ENCODE measurements around the gene NAA35. TPM values are rescaled to one million over a fixed set of nuclear protein-coding genes. Genes with fewer than 3 reads are reported as not detected.

The NAA35 gene
- total RNA-seq, 1 experiment from 2014 or later = 34.7 TPM

DNA sequence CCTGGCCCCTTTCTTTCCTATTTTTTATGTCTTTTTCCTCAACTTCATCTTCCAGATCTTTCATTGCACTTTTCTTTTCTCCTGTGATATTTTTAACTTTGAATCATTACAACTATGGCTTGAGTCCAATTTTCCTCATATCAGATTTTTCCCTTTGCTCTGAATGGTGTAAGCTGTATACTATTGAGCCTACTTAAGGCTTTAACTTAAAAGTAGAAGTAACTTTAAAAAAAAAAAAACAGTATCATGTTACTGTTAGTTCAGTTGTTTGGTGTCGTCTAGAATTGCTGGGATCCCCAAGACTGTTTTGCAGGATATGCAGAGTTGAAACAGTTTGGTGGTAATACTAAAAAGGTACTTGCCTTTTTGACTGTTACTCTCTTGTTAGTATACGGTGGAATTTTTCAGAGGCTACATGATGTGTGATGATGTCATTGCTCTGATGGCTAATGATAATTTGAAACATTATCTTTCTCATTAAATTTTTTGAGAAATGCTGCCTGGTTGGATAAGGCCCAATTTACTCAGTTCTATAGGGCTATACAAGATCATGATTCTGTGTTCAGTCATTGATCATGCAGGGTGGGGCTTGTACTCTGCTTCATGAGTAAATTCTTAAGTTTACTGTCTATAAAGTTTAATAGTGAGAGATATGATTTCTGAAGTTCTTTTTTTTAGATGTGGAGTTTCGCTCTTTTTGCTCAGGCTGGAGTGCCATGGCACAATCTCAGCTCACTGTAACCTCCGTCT is 8.8 kb downstream of the NAA35 start:
- H3K4me1 Mint-ChIP-seq = peaks cover 12% of the 10 kb centered on the region; the same call in 1 of the 2 replicates
- ChIA-PET POLR2A (no interaction called here), CTCF (no interaction called here)
- peak overlapping the region; percentile 73 for H3K27ac Mint-ChIP-seq
- H3K36me3 Mint-ChIP-seq = peaks cover 56% of the 10 kb centered on the region
- H3K27me3 Mint-ChIP-seq (ENCODE audit: low read depth) = no peaks in the 10 kb centered on the region
- DNase-seq (ENCODE audit: low spot score) = no peak
- no peaks in the 10 kb centered on the region for H3K9me3 Mint-ChIP-seq
- H3K4me3 Mint-ChIP-seq = no peak overlapping the region
- ATAC-seq = no peak
- TF ChIP-seq FOXJ3 (CRISPR knock-in tag; IDR thresholded peaks at IDR 0.05; ENCODE audit: borderline replicate concordance) = no peak
- no peak for TF ChIP-seq ZNF396 (CRISPR knock-in tag; IDR thresholded peaks at IDR 0.05; ENCODE audit: borderline replicate concordance)
- TF ChIP-seq RORB (CRISPR knock-in tag; IDR thresholded peaks at IDR 0.05) = no peak
- no peak for TF ChIP-seq MYBL2 (CRISPR knock-in tag; IDR thresholded peaks at IDR 0.05)
- TF ChIP-seq FOXP4 (CRISPR knock-in tag; IDR thresholded peaks at IDR 0.05) = no peak
- TF ChIP-seq SMAD3 (CRISPR knock-in tag; IDR thresholded peaks at IDR 0.05; ENCODE audit: borderline replicate concordance) = no peak
- no peak for TF ChIP-seq TP53 (CRISPR knock-in tag; IDR thresholded peaks at IDR 0.05)
- TF ChIP-seq ZNF512 (CRISPR knock-in tag; IDR thresholded peaks at IDR 0.05; ENCODE audit: borderline replicate concordance) = no peak
- no peak for TF ChIP-seq ZNF532 (CRISPR knock-in tag; IDR thresholded peaks at IDR 0.05; ENCODE audit: borderline replicate concordance)
- TF ChIP-seq KAT7 (CRISPR knock-in tag; IDR thresholded peaks at IDR 0.05; ENCODE audit: borderline replicate concordance) = no peak
- TF ChIP-seq TEAD1 (CRISPR knock-in tag; IDR thresholded peaks at IDR 0.05) = no peak
- TF ChIP-seq NR1H2 (CRISPR knock-in tag; IDR thresholded peaks at IDR 0.05) = no peak

DNA sequence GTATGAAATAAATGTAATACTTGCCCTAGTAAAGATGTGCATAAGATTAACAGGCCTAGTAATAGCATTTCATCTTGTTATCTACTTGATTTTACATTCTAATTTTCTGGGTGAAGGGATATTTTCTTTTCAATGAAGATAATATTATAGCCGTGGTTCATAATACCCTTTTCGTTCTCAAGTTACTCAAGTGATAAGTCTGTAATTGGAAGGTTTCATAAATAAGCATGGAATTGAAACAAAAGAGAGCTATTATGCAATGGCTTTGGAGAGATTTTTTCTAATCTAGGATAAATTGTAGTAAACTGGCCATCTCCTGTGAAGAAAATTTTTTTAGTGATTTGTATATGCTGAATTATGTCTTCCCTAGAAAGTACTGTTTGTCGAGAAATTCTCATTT is 19.0 kb downstream of the NAA35 start:
- CTCF ChIA-PET = no interaction called here
- no peak for ATAC-seq
- TF ChIP-seq SOX15 (CRISPR knock-in tag; IDR thresholded peaks at IDR 0.05) = no peak
- no peak for TF ChIP-seq IRF2 (CRISPR knock-in tag; IDR thresholded peaks at IDR 0.05; ENCODE audit: borderline replicate concordance, low read depth)
- no peak for TF ChIP-seq ERG (CRISPR knock-in tag; IDR thresholded peaks at IDR 0.05)
- TF ChIP-seq, protein P1, sequence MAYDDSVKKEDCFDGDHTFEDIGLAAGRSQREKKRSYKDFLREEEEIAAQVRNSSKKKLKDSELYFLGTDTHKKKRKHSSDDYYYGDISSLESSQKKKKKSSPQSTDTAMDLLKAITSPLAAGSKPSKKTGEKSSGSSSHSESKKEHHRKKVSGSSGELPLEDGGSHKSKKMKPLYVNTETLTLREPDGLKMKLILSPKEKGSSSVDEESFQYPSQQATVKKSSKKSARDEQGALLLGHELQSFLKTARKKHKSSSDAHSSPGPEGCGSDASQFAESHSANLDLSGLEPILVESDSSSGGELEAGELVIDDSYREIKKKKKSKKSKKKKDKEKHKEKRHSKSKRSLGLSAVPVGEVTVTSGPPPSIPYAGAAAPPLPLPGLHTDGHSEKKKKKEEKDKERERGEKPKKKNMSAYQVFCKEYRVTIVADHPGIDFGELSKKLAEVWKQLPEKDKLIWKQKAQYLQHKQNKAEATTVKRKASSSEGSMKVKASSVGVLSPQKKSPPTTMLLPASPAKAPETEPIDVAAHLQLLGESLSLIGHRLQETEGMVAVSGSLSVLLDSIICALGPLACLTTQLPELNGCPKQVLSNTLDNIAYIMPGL (CRISPR knock-in tag; IDR thresholded peaks at IDR 0.05) = no peak
- TF ChIP-seq, protein P2, sequence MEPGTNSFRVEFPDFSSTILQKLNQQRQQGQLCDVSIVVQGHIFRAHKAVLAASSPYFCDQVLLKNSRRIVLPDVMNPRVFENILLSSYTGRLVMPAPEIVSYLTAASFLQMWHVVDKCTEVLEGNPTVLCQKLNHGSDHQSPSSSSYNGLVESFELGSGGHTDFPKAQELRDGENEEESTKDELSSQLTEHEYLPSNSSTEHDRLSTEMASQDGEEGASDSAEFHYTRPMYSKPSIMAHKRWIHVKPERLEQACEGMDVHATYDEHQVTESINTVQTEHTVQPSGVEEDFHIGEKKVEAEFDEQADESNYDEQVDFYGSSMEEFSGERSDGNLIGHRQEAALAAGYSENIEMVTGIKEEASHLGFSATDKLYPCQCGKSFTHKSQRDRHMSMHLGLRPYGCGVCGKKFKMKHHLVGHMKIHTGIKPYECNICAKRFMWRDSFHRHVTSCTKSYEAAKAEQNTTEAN (CRISPR knock-in tag; IDR thresholded peaks at IDR 0.05) = no peak
- TF ChIP-seq ZNF423 (CRISPR knock-in tag; IDR thresholded peaks at IDR 0.05) = no peak
- no peak for TF ChIP-seq MXD4 (CRISPR knock-in tag; IDR thresholded peaks at IDR 0.05; ENCODE audit: borderline replicate concordance)
- no peak for TF ChIP-seq ATF1 (CRISPR knock-in tag; IDR thresholded peaks at IDR 0.05)
- no peak for TF ChIP-seq ZNF232 (CRISPR knock-in tag; IDR thresholded peaks at IDR 0.05)
- TF ChIP-seq ELF4 (CRISPR knock-in tag; IDR thresholded peaks at IDR 0.05; ENCODE audit: low read depth) = no peak
- no peak for TF ChIP-seq FOXJ3 (CRISPR knock-in tag; IDR thresholded peaks at IDR 0.05; ENCODE audit: borderline replicate concordance)
- no peak for TF ChIP-seq CREM (CRISPR knock-in tag; IDR thresholded peaks at IDR 0.05)
- no peak for TF ChIP-seq SMAD3 (CRISPR knock-in tag; IDR thresholded peaks at IDR 0.05; ENCODE audit: borderline replicate concordance)

More for the DNA sequence above, 19.0 kb downstream of the NAA35 start:
- H3K4me3 Mint-ChIP-seq = no peak overlapping the region
- H3K4me1 Mint-ChIP-seq = peaks cover 11% of the 10 kb centered on the region
- peak overlapping the region; percentile 16; the same call in 1 of the 2 replicates for H3K27ac Mint-ChIP-seq
- peaks cover 46% of the 10 kb centered on the region for H3K36me3 Mint-ChIP-seq
- H3K27me3 Mint-ChIP-seq (ENCODE audit: low read depth) = no peaks in the 10 kb centered on the region
- no peak for DNase-seq (ENCODE audit: low spot score)
- H3K9me3 Mint-ChIP-seq = no peaks in the 10 kb centered on the region
- POLR2A ChIA-PET = no interaction called here

All from WTC11 (cell line).